GM12892 (cell line): ENCODE measurements around the gene ATF7.

Source experiments
- POLR2A ChIP-seq: IDR thresholded peaks from 2 replicates; pipeline ENCODE4 v1.6.1; 2011; ENCODE audit warnings: low read depth, low read length, control low read depth
- POLR2AphosphoS5 ChIP-seq: IDR thresholded peaks from 2 replicates; pipeline ENCODE4 v1.6.1; 2011; ENCODE audit warnings: low read depth, low read length, control low read depth

- no peak; the same call in 1 of the 2 replicates for TF ChIP-seq POLR2A
- TF ChIP-seq POLR2AphosphoS5: no peak; the same call in 1 of the 2 replicates
Observed at GRCh38 chr12:53484686-53485575, 141.3 kb downstream of the ATF7 start.
